H1 (cell line): ENCODE data around the gene KCNE3. TPM values are rescaled to one million over a fixed set of nuclear protein-coding genes. Genes with fewer than 3 reads are reported as not detected.
A peak's percentile ranks its signal among the peaks of the same experiment; 100 is the strongest.

Source experiments
- CTCF ChIA-PET: fragments of 300-600 bp; sonication (Branson Sonifier 250); formaldehyde crosslinking; loops from one replicate; lab custom pipeline; 2021; ENCODE audit not compliant: partially characterized antibody; lab: Charles Lee
- POLR2A ChIA-PET: fragments of 300-600 bp; sonication (Branson Sonifier 250); formaldehyde crosslinking; loops from one replicate; lab custom pipeline; 2021; ENCODE audit warnings: inconsistent platforms; ENCODE audit not compliant: partially characterized antibody; lab: Charles Lee
- DNase-seq, 2 experiments: peaks; one replicate each; pipeline versions ENCODE4 v3.0.0 to v3.0.0-alpha.2; 2010 to 2022; ENCODE audit warnings: low spot score in 2 of 2, low read depth in 1 of 2, mixed read lengths in 1 of 2
- FAIRE-seq: peaks from 2 replicates; lab custom pipeline; 2011; peaks lifted over from hg19 to GRCh38; lab: Jason Lieb, UNC
- H2AFZ ChIP-seq: 2 replicates; pipeline ENCODE4 v1.8.1; 2012; ENCODE audit warnings: low read length, inconsistent platforms
- H2AK5ac ChIP-seq: 2 replicates; pipeline ENCODE4 v1.6.1; 2013; ENCODE audit warnings: low read depth, low read length
- H2BK120ac ChIP-seq: replicated peaks from 2 replicates; pipeline ENCODE3; 2013; ENCODE audit warnings: low read depth, low read length, inconsistent platforms
- H2BK12ac ChIP-seq: 2 replicates; pipeline ENCODE4 v1.6.1; 2013; ENCODE audit warnings: low read depth, low read length
- H2BK15ac ChIP-seq: 2 replicates; pipeline ENCODE4 v1.6.1; 2013; ENCODE audit warnings: low read length
- H2BK20ac ChIP-seq: 2 replicates; pipeline ENCODE4 v1.6.1; 2013; ENCODE audit warnings: low read length
- H2BK5ac ChIP-seq: 2 replicates; pipeline ENCODE4 v1.6.1; 2013; ENCODE audit warnings: low read depth, low read length
- H3K14ac ChIP-seq: 2 replicates; pipeline ENCODE4 v1.6.1; 2013; ENCODE audit warnings: inconsistent platforms; ENCODE audit not compliant: insufficient read length
- H3K18ac ChIP-seq: 2 replicates; pipeline ENCODE4 v1.6.1; 2013; ENCODE audit warnings: low read length; ENCODE audit errors: extremely low read depth
- H3K23ac ChIP-seq: 2 replicates; pipeline ENCODE4 v1.6.1; 2013; ENCODE audit warnings: inconsistent platforms; ENCODE audit not compliant: insufficient read length
- H3K23me2 ChIP-seq: 2 replicates; pipeline ENCODE4 v1.6.1; 2013; ENCODE audit warnings: low read depth, low read length
- H3K27ac ChIP-seq: 2 replicates; pipeline ENCODE4 v1.6.1; 2011; ENCODE audit warnings: low read depth, low read length, inconsistent platforms
- H3K27me3 ChIP-seq, 4 experiments: replicated peaks in 1 of 4; 1 replicate in 1 of 4; 2 replicates in 3 of 4; pipeline versions ENCODE4 v1.6.1 to v1.8.1; 2011 to 2013; ENCODE audit warnings: low read length in 3 of 4, mild to moderate bottlenecking in 3 of 4, inconsistent platforms in 2 of 4, mixed read lengths in 2 of 4, moderate library complexity in 1 of 4; ENCODE audit not compliant: control insufficient read depth in 3 of 4, insufficient read depth in 3 of 4; ENCODE audit errors: extremely low read depth in 1 of 4
- H3K36me3 ChIP-seq, 4 experiments: 2 replicates each; pipeline versions ENCODE4 v1.6.1 to v1.8.1; 2011 to 2013; ENCODE audit warnings: mild to moderate bottlenecking in 4 of 4, low read length in 3 of 4, moderate library complexity in 2 of 4, control low read depth in 1 of 4, inconsistent platforms in 1 of 4; ENCODE audit not compliant: insufficient read depth in 4 of 4, control insufficient read depth in 2 of 4
- H3K4ac ChIP-seq: replicated peaks from 2 replicates; pipeline ENCODE3; 2013; ENCODE audit warnings: low read length, low read depth, mixed read lengths, inconsistent platforms; ENCODE audit not compliant: insufficient read length
- H3K4me1 ChIP-seq, 4 experiments: replicated peaks in 1 of 4; 1 replicate in 1 of 4; 2 replicates in 3 of 4; pipeline versions ENCODE4 v1.6.1 to v1.8.1; 2011 to 2013; ENCODE audit warnings: low read length in 3 of 4, inconsistent platforms in 2 of 4, mixed read lengths in 1 of 4; ENCODE audit not compliant: insufficient read depth in 4 of 4, control insufficient read depth in 3 of 4
- H3K4me2 ChIP-seq, 2 experiments: 2 replicates each; pipeline versions ENCODE4 v1.6.1 to v1.8.1; 2011 to 2013; ENCODE audit warnings: low read depth in 2 of 2, low read length in 2 of 2, control low read depth in 1 of 2, inconsistent platforms in 1 of 2, mild to moderate bottlenecking in 1 of 2; ENCODE audit not compliant: insufficient read depth in 1 of 2
- H3K4me3 ChIP-seq, 4 experiments: fragments of 200-600, 300-600 bp in 1 of 4; sonication (generic), shearing (Covaris generic), sonication (Bioruptor Twin) in 1 of 4; 2 replicates each; pipeline versions ENCODE4 v1.5.1 to v1.8.1; 2011 to 2016; ENCODE audit warnings: low read length in 4 of 4, low read depth in 3 of 4, control low read depth in 2 of 4, inconsistent platforms in 2 of 4, mild to moderate bottlenecking in 2 of 4, mixed read lengths in 1 of 4, moderate library complexity in 1 of 4; ENCODE audit not compliant: insufficient read depth in 2 of 4; ENCODE audit errors: extremely low read depth in 1 of 4
- H3K56ac ChIP-seq: replicated peaks from 2 replicates; pipeline ENCODE3; 2013; ENCODE audit warnings: low read depth, mild to moderate bottlenecking, mixed read lengths, low read length, inconsistent platforms; ENCODE audit not compliant: insufficient read length
- H3K79me1 ChIP-seq: 2 replicates; pipeline ENCODE4 v1.6.1; 2013; ENCODE audit warnings: low read depth, low read length, control low read depth
- H3K79me2 ChIP-seq, 2 experiments: 2 replicates each; pipeline versions ENCODE4 v1.6.1 to v1.8.1; 2012 to 2013; ENCODE audit warnings: low read length in 2 of 2, mild to moderate bottlenecking in 2 of 2, inconsistent platforms in 1 of 2; ENCODE audit not compliant: insufficient read depth in 2 of 2, control insufficient read depth in 1 of 2
- H3K9ac ChIP-seq, 4 experiments: replicated peaks in 1 of 4; 1 replicate in 1 of 4; 2 replicates in 3 of 4; pipeline versions ENCODE4 v1.6.1 to v1.8.1; 2011 to 2013; ENCODE audit warnings: low read depth in 3 of 4, low read length in 3 of 4, control low read depth in 2 of 4, mild to moderate bottlenecking in 2 of 4, moderate library complexity in 2 of 4, inconsistent platforms in 1 of 4; ENCODE audit errors: extremely low read depth in 1 of 4
- H3K9me3 ChIP-seq, 2 experiments: 2 replicates each; pipeline versions ENCODE4 v1.6.1 to v1.8.1; 2012 to 2013; ENCODE audit warnings: mild to moderate bottlenecking in 2 of 2, moderate library complexity in 2 of 2, control low read depth in 1 of 2, inconsistent platforms in 1 of 2, low read depth in 1 of 2, low read length in 1 of 2, mixed read lengths in 1 of 2; ENCODE audit not compliant: insufficient read depth in 2 of 2
- H4K20me1 ChIP-seq, 2 experiments: replicated peaks in 1 of 2; 2 replicates each; pipeline versions ENCODE3 to v1.8.1; 2011 to 2013; ENCODE audit warnings: inconsistent platforms in 2 of 2, low read length in 2 of 2, mild to moderate bottlenecking in 1 of 2; ENCODE audit not compliant: insufficient read depth in 2 of 2, control insufficient read depth in 1 of 2
- H4K5ac ChIP-seq: 2 replicates; pipeline ENCODE4 v1.6.1; 2013; ENCODE audit warnings: low read length, low read depth, mixed read lengths, inconsistent platforms; ENCODE audit not compliant: insufficient read length
- H4K8ac ChIP-seq: 2 replicates; pipeline ENCODE4 v1.8.0; 2013; ENCODE audit warnings: mild to moderate bottlenecking, moderate library complexity, low read length, inconsistent platforms; ENCODE audit not compliant: insufficient read depth; ENCODE audit errors: extremely low read depth
- H4K91ac ChIP-seq: replicated peaks from 2 replicates; pipeline ENCODE3; 2013; ENCODE audit warnings: low read length, mixed read lengths, inconsistent platforms; ENCODE audit not compliant: insufficient read length
- CEBPB ChIP-seq: IDR thresholded peaks from 2 replicates; pipeline ENCODE4 v1.6.1; 2012; ENCODE audit warnings: low read depth, low read length
- CHD1 ChIP-seq: IDR thresholded peaks from 2 replicates; pipeline ENCODE4 v1.6.1; 2012; ENCODE audit warnings: low read depth, low read length, improper control_type of control experiment
- WGBS, 2 experiments: shearing (Covaris generic) in 1 of 2; methylation state at CpG; one replicate each; pipeline versions ENCODE4 v1.1.6 to v1.1.7; 2013 to 2015; ENCODE audit warnings: low lambda C conversion rate in 2 of 2, mixed read lengths in 2 of 2, inconsistent platforms in 1 of 2, low coverage in 1 of 2, missing lambda C conversion rate in 1 of 2; ENCODE audit not compliant: insufficient replicate concordance in 2 of 2, insufficient coverage in 1 of 2, insufficient read length in 1 of 2; ENCODE audit errors: extremely low coverage in 1 of 2, missing lambda C conversion rate in 1 of 2; 5-methylcytosine and 5-hydroxymethylcytosine counted together
- polyA plus RNA-seq, 7 experiments: library from polyadenylated mRNA; depleted of rRNA in 3 of 7; stranded (reverse) in 5 of 7; unstranded in 2 of 7; fragments of >200 nt in 5 of 7; fragments of 200-250 nt in 2 of 7; gene quantifications; 1 replicate in 5 of 7; 2 replicates in 1 of 7; 4 replicates in 1 of 7; pipeline versions ENCODE4 v1.2.1 to v1.2.3, GENCODE V29; 2011 to 2013; ENCODE audit warnings: missing spikeins in 2 of 7, mixed read lengths in 2 of 7
- total RNA-seq: library from RNA; stranded (reverse); fragmentation: NEBNext Ultra II Directional; extraction: Animal tissue kit (Norgen Biotek cat#: 25700); gene quantifications from 2 replicates; pipeline ENCODE4 v1.2.1, GENCODE V29; 2021

The KCNE3 gene
- total and polyA plus RNA-seq, 2 of the 8 experiments (the other 6 are each of a cell fraction or from before 2014, with no cell fraction given): 1.9 to 3.5 TPM

- H3K27ac ChIP-seq: no peak overlapping the region
- no peak overlapping the region for H3K4me2 ChIP-seq
- no peaks in the 10 kb centered on the region for H3K79me2 ChIP-seq
- no peaks in the 10 kb centered on the region for H3K4me1 ChIP-seq
- no peaks in the 10 kb centered on the region for H3K79me1 ChIP-seq
- WGBS, 2 experiments: 91% methylated on average over 10 of the region's 10 CpGs; no CpG with 5 or more reads in 1 of the 2 experiments
- no peaks in the 10 kb centered on the region for H3K9me3 ChIP-seq
- FAIRE-seq (no peak), DNase-seq (no peak)
- no peak overlapping the region for H3K18ac ChIP-seq
- H3K27me3 ChIP-seq: no peaks in the 10 kb centered on the region
- no peak overlapping the region for H2AK5ac ChIP-seq
- H2BK5ac ChIP-seq: no peak overlapping the region
- H2AFZ ChIP-seq: no peak overlapping the region
- no peak overlapping the region for H3K23ac ChIP-seq
- H3K23me2 ChIP-seq: no peaks in the 10 kb centered on the region
- H3K9ac ChIP-seq: no peak overlapping the region
- H3K56ac ChIP-seq: no peak overlapping the region
- no peaks in the 10 kb centered on the region for H4K20me1 ChIP-seq
- H2BK15ac ChIP-seq: no peak overlapping the region
- TF ChIP-seq CHD1 (no peak), CEBPB (peak; percentile 70)
- no peak overlapping the region for H2BK20ac ChIP-seq
- CTCF ChIA-PET: interaction anchor here (0.6 to 1.0 kb wide), 3 partner anchors 16 to 27 kb away, joined by 3 to 4 read pairs (median 4); no protein-coding TSS in a partner anchor
- no peak overlapping the region for H3K4ac ChIP-seq
- H3K36me3 ChIP-seq: no peaks in the 10 kb centered on the region
- no peak overlapping the region for H4K91ac ChIP-seq
- H3K4me3 ChIP-seq: no peak overlapping the region
- H2BK120ac ChIP-seq: no peak overlapping the region
- no peak overlapping the region for H4K8ac ChIP-seq
- H2BK12ac ChIP-seq: no peak overlapping the region
- H4K5ac ChIP-seq: no peak overlapping the region
- H3K14ac ChIP-seq: no peak overlapping the region
- POLR2A ChIA-PET: interaction anchor here (0.7 to 1.8 kb wide), 2 partner anchors 14 to 91 kb away, joined by 3 to 7 read pairs; partner anchors contain the start of gene LIPT2
These were observed 11.8 kb upstream of the KCNE3 start for GRCh38 chr11:74478877-74479731.
